ENCODE results near the gene CS.

CS gene

GRCh38 chr12:56242986-56243385 is 57.1 kb downstream of the CS start:
- DNase-seq: no peak

- no peak for DNase-seq
These were observed 58.5 kb downstream of the CS start for GRCh38 chr12:56241424-56242303.

GRCh38 chr12:56237552-56237951 is 62.6 kb downstream of the CS start:
- no peak for DNase-seq

GRCh38 chr12:56236985-56237384 is 63.1 kb downstream of the CS start:
- no peak for DNase-seq

GRCh38 chr12:56236091-56236490 is 64.0 kb downstream of the CS start:
- no peak for DNase-seq

GRCh38 chr12:56234746-56235436 is 65.2 kb downstream of the CS start:
- DNase-seq: no peak

- DNase-seq: no peak
These were observed 68.9 kb downstream of the CS start for GRCh38 chr12:56231184-56231582.

GRCh38 chr12:56230432-56231183 is 69.5 kb downstream of the CS start:
- no peak for DNase-seq

GRCh38 chr12:56229916-56230431 is 70.2 kb downstream of the CS start, which contains the start of gene SLC39A5:
Gene SLC39A5 (plus strand): TSS chr12:56230051. CDS start chr12:56231275, 1,224 bp downstream.
- no peak for DNase-seq

GRCh38 chr12:56229082-56229481 is 71.0 kb downstream of the CS start:
- DNase-seq: no peak

- no peak for DNase-seq
These were observed 75.2 kb downstream of the CS start for GRCh38 chr12:56224954-56225353.

GRCh38 chr12:56224102-56224701 is 75.9 kb downstream of the CS start, which contains the start of gene NABP2:
Gene NABP2 (plus strand): TSS chr12:56224342. CDS start chr12:56224857, 515 bp downstream.
- DNase-seq: peak; percentile 98

- no peak for DNase-seq
These were observed 76.5 kb downstream of the CS start for GRCh38 chr12:56223571-56224101.

GRCh38 chr12:56222531-56222895 is 77.6 kb downstream of the CS start:
- DNase-seq: no peak

GRCh38 chr12:56221757-56222530 is 78.2 kb downstream of the CS start, which contains the start of gene RNF41:
Gene RNF41 (minus strand): TSS chr12:56221922. CDS start chr12:56214047, 7,875 bp downstream.
- peak; percentile 97 for DNase-seq

All from HCEC 1CT (cell line).